A549 (cell line): Measurements from ENCODE around the gene ZBED1. TPM values are rescaled to one million over a fixed set of nuclear protein-coding genes. Genes with fewer than 3 reads are reported as not detected.

Source experiments
- ATAC-seq, 2 experiments: fragments of 200-7000 bp in 1 of 2; fragments of >200 bp in 1 of 2; cut with Nextera tagmentation in 1 of 2; cut with Tn5 transposase in 1 of 2; 3 replicates each; pipeline versions ENCODE4 v1.8.0 to v1.9.1; 2018 to 2020; ENCODE audit warnings: mild to moderate bottlenecking in 1 of 2, moderate library complexity in 1 of 2
- CTCF ChIA-PET: fragments of 300-600 bp; sonication (Branson Sonifier 250); formaldehyde crosslinking; extraction: SDS; loops from one replicate; lab custom pipeline; 2021; ENCODE audit warnings: antibody characterized with exemption, inconsistent platforms; lab: Yijun Ruan, JAX
- POLR2A ChIA-PET: fragments of 350-600 bp; formaldehyde crosslinking; extraction: SDS; loops from one replicate; lab custom pipeline; 2021; ENCODE audit warnings: antibody characterized with exemption, inconsistent platforms; lab: Yijun Ruan, JAX
- DNase-seq, 2 experiments: peaks; one replicate each; pipeline versions ENCODE4 v3.0.0 to v3.0.0-alpha.2; 2011 to 2016; ENCODE audit warnings: low read depth in 1 of 2, low spot score in 1 of 2
- FAIRE-seq: peaks from 2 replicates; lab custom pipeline; 2011; peaks lifted over from hg19 to GRCh38; lab: Jason Lieb, UNC
- H3K27ac ChIP-seq, 2 experiments: fragments of >200 bp; sonication (Bioruptor Twin); formaldehyde crosslinking; 3 replicates each; pipeline ENCODE4 v1.5.1; 2016 to 2017
- H3K4me1 ChIP-seq: fragments of >200 bp; sonication (Bioruptor Twin); formaldehyde crosslinking; 3 replicates; pipeline ENCODE4 v1.6.1; 2016
- H3K4me2 ChIP-seq: fragments of >200 bp; sonication (Bioruptor Twin); formaldehyde crosslinking; 3 replicates; pipeline ENCODE4 v1.6.1; 2016
- H3K4me3 ChIP-seq: fragments of >200 bp; sonication (Bioruptor Twin); formaldehyde crosslinking; 3 replicates; pipeline ENCODE4 v1.5.1; 2016
- H3K9me3 ChIP-seq: fragments of >200 bp; sonication (Bioruptor Twin); formaldehyde crosslinking; 3 replicates; pipeline ENCODE4 v1.6.1; 2016
- CBX2 ChIP-seq: fragments of 200-600 bp; sonication (generic); IDR thresholded peaks from 2 replicates; pipeline ENCODE4 v1.6.1; 2016; ENCODE audit warnings: low read depth, mild to moderate bottlenecking, borderline replicate concordance
- CHD4 ChIP-seq: fragments of 200-600 bp; sonication (generic); IDR thresholded peaks from 2 replicates; pipeline ENCODE4 v1.6.1; 2016; ENCODE audit warnings: antibody characterized with exemption, mild to moderate bottlenecking, borderline replicate concordance
- E2F6 ChIP-seq: IDR thresholded peaks from 2 replicates; pipeline ENCODE4 v1.6.1; 2012; ENCODE audit warnings: low read depth, borderline replicate concordance
- EP300 ChIP-seq, 2 experiments: fragments of >200 bp; sonication (Bioruptor Twin); formaldehyde crosslinking; IDR thresholded peaks; 2 replicates in 1 of 2; 3 replicates in 1 of 2; pipeline ENCODE4 v1.6.1; 2016 to 2017
- FOXS1 ChIP-seq: fragments of 250-450 bp; sonication (Bioruptor Pico); IDR thresholded peaks from 2 replicates; pipeline ENCODE4 v1.5.0; 2020; ENCODE audit warnings: mild to moderate bottlenecking, moderate library complexity
- HDAC2 ChIP-seq: fragments of 200-600 bp; sonication (generic); IDR thresholded peaks from 2 replicates; pipeline ENCODE4 v1.6.1; 2016
- HMGXB4 ChIP-seq: fragments of 250-450 bp; sonication (Bioruptor Pico); IDR thresholded peaks from 2 replicates; pipeline ENCODE4 v1.5.0; 2021; ENCODE audit warnings: mild to moderate bottlenecking, moderate library complexity, borderline replicate concordance
- JUNB ChIP-seq: fragments of >200 bp; sonication (Bioruptor Twin); formaldehyde crosslinking; IDR thresholded peaks from 2 replicates; pipeline ENCODE4 v1.6.1; 2016
- MAZ ChIP-seq: fragments of 150-350 bp; IDR thresholded peaks from 2 replicates; pipeline ENCODE4 v1.6.1; 2014; ENCODE audit warnings: antibody characterized with exemption, low read depth, low read length, borderline replicate concordance
- NR3C1 ChIP-seq: fragments of >200 bp; sonication (Bioruptor Twin); formaldehyde crosslinking; IDR thresholded peaks from 3 replicates; pipeline ENCODE4 v1.6.1; 2017
- PBX3 ChIP-seq: IDR thresholded peaks from 2 replicates; pipeline ENCODE4 v1.6.1; 2012
- POLR2A ChIP-seq: IDR thresholded peaks from 2 replicates; pipeline ENCODE4 v1.6.1; 2012; ENCODE audit warnings: mild to moderate bottlenecking, low read length
- REST ChIP-seq: fragments of 200-600 bp; sonication (generic); IDR thresholded peaks from 2 replicates; pipeline ENCODE4 v1.6.1; 2016; ENCODE audit warnings: antibody characterized with exemption, mild to moderate bottlenecking, moderate library complexity
- SMC3 ChIP-seq: fragments of >200 bp; sonication (Bioruptor Twin); formaldehyde crosslinking; IDR thresholded peaks from 3 replicates; pipeline ENCODE4 v1.6.1; 2018; ENCODE audit warnings: inconsistent platforms
- TP53 ChIP-seq: fragments of 250-450 bp; sonication (Bioruptor Pico); IDR thresholded peaks from 2 replicates; pipeline ENCODE4 v1.5.0; 2021; ENCODE audit warnings: mild to moderate bottlenecking, moderate library complexity
- ZNF302 ChIP-seq: fragments of 250-450 bp; sonication (Bioruptor Pico); IDR thresholded peaks from 2 replicates; pipeline ENCODE4 v1.9.0; 2021; ENCODE audit warnings: inconsistent platforms, mild to moderate bottlenecking, moderate library complexity
- WGBS: methylation state at CpG from one replicate; pipeline ENCODE4 v1.1.6; 2017; ENCODE audit errors: missing lambda C conversion rate; 5-methylcytosine and 5-hydroxymethylcytosine counted together
- polyA plus RNA-seq, 4 experiments: library from polyadenylated mRNA; depleted of rRNA in 3 of 4; stranded (reverse); fragments of >200 nt; fragmentation: RNase III in 1 of 4; extraction: RNeasy Plus Mini Kit Qiagen cat#74134 plus additional on column Dnase treatment in 1 of 4; gene quantifications; 2 replicates in 3 of 4; 3 replicates in 1 of 4; pipeline ENCODE4 v1.2.3, GENCODE V29; 2011 to 2017

ZBED1 gene
- polyA plus RNA-seq, 2 of the 4 experiments (the other 2 are of a cell fraction): 19.7 to 21.9 TPM

- no peak for ATAC-seq
- Histone ChIP-seq H3K9me3 (no peaks in the 10 kb centered on the region), H3K27ac (no peak overlapping the region), H3K4me3 (no peak overlapping the region), H3K4me1 (no peaks in the 10 kb centered on the region), H3K4me2 (no peak overlapping the region)
- DNase-seq: no peak
- ChIA-PET CTCF (no interaction called here), POLR2A (no interaction called here)
- FAIRE-seq: no peak
- no peak for TF ChIP-seq ZNF302 (CRISPR knock-in tag)
- TF ChIP-seq HMGXB4 (CRISPR knock-in tag): no peak
- TF ChIP-seq SMC3: no peak
- no peak for TF ChIP-seq E2F6
- TF ChIP-seq POLR2A: no peak
- TF ChIP-seq CHD4: no peak
- TF ChIP-seq HDAC2: no peak
- no peak for TF ChIP-seq JUNB
- WGBS: 69% methylated on average over 9 of the region's 9 CpGs
These were observed 8.0 kb upstream of the ZBED1 start for GRCh38 chrX:2508648-2509335.

- no peaks in the 10 kb centered on the region for H3K9me3 ChIP-seq
- no peak for ATAC-seq
- 78% methylated on average over 8 of the region's 8 CpGs for WGBS
- no peak for TF ChIP-seq NR3C1
- no peak for TF ChIP-seq TP53 (CRISPR knock-in tag)
- TF ChIP-seq REST: no peak
- no peak for TF ChIP-seq HDAC2
- no peak for TF ChIP-seq JUNB
- TF ChIP-seq MAZ: no peak
- no peak for TF ChIP-seq PBX3
- TF ChIP-seq FOXS1 (CRISPR knock-in tag): no peak
- no peak for TF ChIP-seq EP300 (IDR thresholded peaks at IDR 0.05)
- TF ChIP-seq CBX2: no peak
- TF ChIP-seq, all 56 proteins: peak for 0
- POLR2A ChIA-PET: no interaction called here
- CTCF ChIA-PET: no interaction called here
- H3K27ac ChIP-seq: no peak overlapping the region
- FAIRE-seq: no peak
- no peak overlapping the region for H3K4me2 ChIP-seq
- no peak overlapping the region for H3K4me3 ChIP-seq
- H3K4me1 ChIP-seq: peaks cover 1% of the 10 kb centered on the region; the same call in 2 of the 3 replicates
- no peak for DNase-seq
These were observed 7.3 kb upstream of the ZBED1 start for GRCh38 chrX:2507904-2508627.
